ENCODE results near the gene RAB11FIP4. TPM values are rescaled to one million over a fixed set of nuclear protein-coding genes. Genes with fewer than 3 reads are reported as not detected.

RAB11FIP4 gene
- total and polyA plus RNA-seq, 12 donors: 1.6 to 13.9 (median 8.4) TPM

DNA sequence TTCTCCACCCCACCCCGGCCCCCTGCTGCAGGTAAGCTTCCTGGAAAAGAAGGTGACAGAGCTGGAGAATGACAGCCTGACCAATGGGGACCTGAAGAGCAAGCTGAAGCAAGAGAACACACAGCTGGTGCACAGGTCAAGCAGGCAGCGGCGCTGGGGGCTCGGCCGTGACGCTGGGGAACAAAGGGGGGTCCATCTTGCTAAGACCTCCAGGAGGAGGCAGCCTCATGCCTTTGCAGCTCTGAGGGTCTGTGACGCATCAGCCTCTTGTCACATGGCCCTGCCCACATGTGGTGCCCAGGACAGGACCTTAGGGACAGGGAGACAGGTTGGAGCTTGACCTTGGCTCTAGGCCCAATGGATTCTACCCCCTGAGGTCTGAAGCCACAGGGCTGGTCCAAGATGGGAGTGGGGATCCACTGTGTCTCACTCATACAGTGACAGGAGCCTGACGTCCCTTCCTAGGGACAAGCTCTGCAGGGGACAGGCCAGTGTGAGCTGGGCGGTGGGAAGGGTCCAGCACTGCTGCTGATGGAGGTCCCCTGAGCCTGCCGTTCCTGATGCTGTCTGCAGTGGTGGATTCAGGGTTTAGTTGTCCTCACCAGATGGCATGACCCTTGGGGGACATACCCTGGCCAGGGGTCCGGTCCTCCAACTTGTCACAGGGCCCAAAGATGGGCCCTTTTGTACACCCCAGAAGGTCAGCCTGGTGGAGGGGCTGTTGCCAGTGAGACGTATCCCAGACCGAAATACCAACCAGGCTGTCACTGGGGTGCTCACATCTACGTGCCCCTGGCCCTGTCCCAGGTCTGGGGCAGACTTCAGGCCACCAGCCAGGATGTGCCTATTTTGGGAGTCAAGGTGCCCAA, 132.6 kb downstream of the RAB11FIP4 start:
- Histone ChIP-seq H3K9me3 (peaks cover 0 to 5% (median 0%) of the 10 kb centered on the region in 11 donors), H3K27ac (no peak overlapping the region), H3K4me3 (no peak overlapping the region), H3K4me1 (peaks cover 0 to 14% (median 4%) of the 10 kb centered on the region in 9 donors), H3K27me3 (no peaks in the 10 kb centered on the region), H3K36me3 (peaks cover 0 to 46% (median 0%) of the 10 kb centered on the region in 9 donors)
- no peak for ATAC-seq
- no peak for DNase-seq
- 90 to 91% methylated on average over 14 of the region's 14 CpGs for WGBS, 2 donors
- intact Hi-C loops (cut with DNase I): loop anchor here in 3 of 10 donors (2.0 kb wide), 2 partner anchors 87 to 89 kb away; no protein-coding TSS in a partner anchor
- TF ChIP-seq, protein P1, sequence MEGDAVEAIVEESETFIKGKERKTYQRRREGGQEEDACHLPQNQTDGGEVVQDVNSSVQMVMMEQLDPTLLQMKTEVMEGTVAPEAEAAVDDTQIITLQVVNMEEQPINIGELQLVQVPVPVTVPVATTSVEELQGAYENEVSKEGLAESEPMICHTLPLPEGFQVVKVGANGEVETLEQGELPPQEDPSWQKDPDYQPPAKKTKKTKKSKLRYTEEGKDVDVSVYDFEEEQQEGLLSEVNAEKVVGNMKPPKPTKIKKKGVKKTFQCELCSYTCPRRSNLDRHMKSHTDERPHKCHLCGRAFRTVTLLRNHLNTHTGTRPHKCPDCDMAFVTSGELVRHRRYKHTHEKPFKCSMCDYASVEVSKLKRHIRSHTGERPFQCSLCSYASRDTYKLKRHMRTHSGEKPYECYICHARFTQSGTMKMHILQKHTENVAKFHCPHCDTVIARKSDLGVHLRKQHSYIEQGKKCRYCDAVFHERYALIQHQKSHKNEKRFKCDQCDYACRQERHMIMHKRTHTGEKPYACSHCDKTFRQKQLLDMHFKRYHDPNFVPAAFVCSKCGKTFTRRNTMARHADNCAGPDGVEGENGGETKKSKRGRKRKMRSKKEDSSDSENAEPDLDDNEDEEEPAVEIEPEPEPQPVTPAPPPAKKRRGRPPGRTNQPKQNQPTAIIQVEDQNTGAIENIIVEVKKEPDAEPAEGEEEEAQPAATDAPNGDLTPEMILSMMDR (IDR thresholded peaks at IDR 0.05): no peak

DNA sequence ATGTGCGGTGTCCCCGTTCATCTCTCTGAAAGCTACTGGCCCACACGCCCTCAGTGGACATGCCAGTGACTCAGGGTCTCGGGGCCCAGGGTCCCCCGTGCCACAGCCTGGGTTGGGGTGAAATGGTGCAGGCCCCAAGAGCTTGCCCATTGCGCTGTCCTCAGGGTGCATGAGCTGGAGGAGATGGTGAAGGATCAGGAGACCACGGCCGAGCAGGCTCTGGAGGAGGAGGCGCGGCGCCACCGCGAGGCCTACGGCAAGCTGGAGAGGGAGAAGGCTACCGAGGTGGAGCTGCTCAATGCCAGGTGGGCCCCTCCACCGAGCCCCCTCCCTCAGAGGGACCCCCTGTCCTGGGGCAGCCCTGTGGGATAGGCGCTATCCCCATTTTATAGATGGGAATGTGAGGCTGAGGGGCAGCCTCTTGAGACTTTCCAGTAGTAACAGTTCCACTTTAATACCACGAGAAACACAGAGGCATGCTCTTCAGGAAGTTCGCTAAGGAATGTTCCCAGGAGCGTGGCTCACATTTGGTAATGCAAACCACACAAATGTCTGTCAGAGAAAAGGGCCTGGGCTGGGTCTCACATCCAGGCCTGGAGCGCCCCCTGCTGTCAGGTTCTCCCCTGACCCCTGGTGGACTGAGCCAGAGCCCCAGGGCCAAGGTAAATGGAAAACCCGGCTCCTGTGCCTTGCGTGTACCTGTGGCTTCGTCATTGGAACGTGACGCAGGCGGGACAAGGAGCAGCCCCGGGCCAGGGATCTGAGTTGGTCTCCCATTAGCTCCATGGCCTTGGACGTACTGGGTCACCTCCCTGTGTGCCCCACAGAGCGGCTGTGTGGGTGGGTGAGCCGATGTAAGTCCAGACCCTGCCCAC, 133.7 kb downstream of the RAB11FIP4 start:
- no peak overlapping the region for H3K27ac ChIP-seq
- TF ChIP-seq, protein P1 (IDR thresholded peaks at IDR 0.05): peak; percentile 73 to 96 (median 89)
- WGBS, 2 donors: 69 to 70% methylated on average over 31 of the region's 31 CpGs
- intact Hi-C loops (cut with DNase I): loop anchor here in 9 of 10 donors (1.0 to 5.0 kb wide), 6 partner anchors 88 to 138 kb away; no protein-coding TSS in a partner anchor
- peaks cover 0 to 5% (median 0%) of the 10 kb centered on the region in 11 donors for H3K9me3 ChIP-seq
- H3K36me3 ChIP-seq: peaks cover 0 to 48% (median 0%) of the 10 kb centered on the region in 9 donors
- no peak overlapping the region for H3K4me3 ChIP-seq
- ATAC-seq: peak; percentile 76 to 92 (median 84)
- H3K27me3 ChIP-seq: no peaks in the 10 kb centered on the region
- H3K4me1 ChIP-seq: peaks cover 0 to 14% (median 4%) of the 10 kb centered on the region in 9 donors
- DNase-seq: peak; percentile 83 to 87

DNA sequence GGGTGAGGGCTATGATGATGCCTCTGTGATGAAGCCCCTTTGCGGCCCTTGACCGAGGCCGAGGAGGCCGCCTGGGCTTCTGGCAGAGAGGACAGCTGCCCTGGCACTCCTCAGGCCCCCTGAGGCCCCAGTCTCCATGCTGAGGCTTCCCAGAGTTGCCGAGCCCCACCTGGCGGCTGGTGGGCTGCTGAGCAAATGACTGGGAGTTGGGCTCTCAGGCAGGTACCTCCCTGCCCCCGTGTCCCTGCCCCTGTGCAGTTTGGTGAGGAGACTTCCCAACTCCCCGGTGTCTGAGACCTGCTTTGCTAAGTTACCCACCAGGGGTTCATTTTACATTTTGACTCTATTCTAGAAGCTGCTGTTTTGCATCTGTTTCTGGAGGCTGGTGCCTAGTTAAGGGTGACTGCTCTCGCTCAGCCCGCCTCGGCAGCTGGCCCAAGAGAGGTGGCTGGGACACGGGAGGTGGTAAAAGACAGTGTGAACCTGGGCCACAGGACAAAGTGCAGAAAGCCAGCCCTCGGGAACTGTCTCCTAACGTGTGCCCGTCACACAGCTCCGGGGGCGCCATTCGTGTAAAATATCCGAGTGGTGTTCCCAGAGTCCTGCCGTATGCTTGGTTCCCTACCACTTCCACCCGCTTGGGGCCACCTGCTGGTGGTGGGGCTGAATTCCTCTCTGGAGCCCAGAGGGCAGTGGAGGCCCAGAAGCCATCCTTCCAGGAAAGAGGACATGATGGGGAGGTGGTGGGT, 134.5 kb downstream of the RAB11FIP4 start:
- Histone ChIP-seq H3K27ac (no peak overlapping the region), H3K4me1 (peaks cover 0 to 14% (median 4%) of the 10 kb centered on the region in 9 donors), H3K9me3 (peaks cover 0 to 5% (median 0%) of the 10 kb centered on the region in 11 donors), H3K4me3 (no peak overlapping the region), H3K36me3 (peaks cover 0 to 56% (median 0%) of the 10 kb centered on the region in 9 donors), H3K27me3 (no peaks in the 10 kb centered on the region)
- DNase-seq: no peak
- TF ChIP-seq, protein P1 (IDR thresholded peaks at IDR 0.05): peak in 5 of 9 donors; percentile 10 to 32 (median 25)
- 77 to 86% methylated on average over 21 of the region's 21 CpGs for WGBS, 2 donors
- intact Hi-C loops (cut with DNase I): loop anchor here in 9 of 10 donors (1.0 to 5.0 kb wide), 6 partner anchors 89 to 139 kb away; no protein-coding TSS in a partner anchor
- peak in 1 of 8 donors; percentile 30 for ATAC-seq

All from heart right ventricle (tissue), 16 donors.